ENCODE results near the gene ANO10. TPM values are rescaled to one million over a fixed set of nuclear protein-coding genes. Genes with fewer than 3 reads are reported as not detected.
"Not testable (repeated sequence)": the region's sequence is repeated elsewhere in the genome, so short reads cannot be mapped to it uniquely, and the experiment has no call there.

Gene ANO10, protein sequence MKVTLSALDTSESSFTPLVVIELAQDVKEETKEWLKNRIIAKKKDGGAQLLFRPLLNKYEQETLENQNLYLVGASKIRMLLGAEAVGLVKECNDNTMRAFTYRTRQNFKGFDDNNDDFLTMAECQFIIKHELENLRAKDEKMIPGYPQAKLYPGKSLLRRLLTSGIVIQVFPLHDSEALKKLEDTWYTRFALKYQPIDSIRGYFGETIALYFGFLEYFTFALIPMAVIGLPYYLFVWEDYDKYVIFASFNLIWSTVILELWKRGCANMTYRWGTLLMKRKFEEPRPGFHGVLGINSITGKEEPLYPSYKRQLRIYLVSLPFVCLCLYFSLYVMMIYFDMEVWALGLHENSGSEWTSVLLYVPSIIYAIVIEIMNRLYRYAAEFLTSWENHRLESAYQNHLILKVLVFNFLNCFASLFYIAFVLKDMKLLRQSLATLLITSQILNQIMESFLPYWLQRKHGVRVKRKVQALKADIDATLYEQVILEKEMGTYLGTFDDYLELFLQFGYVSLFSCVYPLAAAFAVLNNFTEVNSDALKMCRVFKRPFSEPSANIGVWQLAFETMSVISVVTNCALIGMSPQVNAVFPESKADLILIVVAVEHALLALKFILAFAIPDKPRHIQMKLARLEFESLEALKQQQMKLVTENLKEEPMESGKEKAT
- total RNA-seq = 10 to 100 TPM; 10.5 to 24.1 (median 13.6) TPM
- long read RNA-seq, partial matches to known transcripts = 0 of 3 reads
- long read RNA-seq, other reads (novel, unspliced or antisense) = 1 of 3 reads

DNA sequence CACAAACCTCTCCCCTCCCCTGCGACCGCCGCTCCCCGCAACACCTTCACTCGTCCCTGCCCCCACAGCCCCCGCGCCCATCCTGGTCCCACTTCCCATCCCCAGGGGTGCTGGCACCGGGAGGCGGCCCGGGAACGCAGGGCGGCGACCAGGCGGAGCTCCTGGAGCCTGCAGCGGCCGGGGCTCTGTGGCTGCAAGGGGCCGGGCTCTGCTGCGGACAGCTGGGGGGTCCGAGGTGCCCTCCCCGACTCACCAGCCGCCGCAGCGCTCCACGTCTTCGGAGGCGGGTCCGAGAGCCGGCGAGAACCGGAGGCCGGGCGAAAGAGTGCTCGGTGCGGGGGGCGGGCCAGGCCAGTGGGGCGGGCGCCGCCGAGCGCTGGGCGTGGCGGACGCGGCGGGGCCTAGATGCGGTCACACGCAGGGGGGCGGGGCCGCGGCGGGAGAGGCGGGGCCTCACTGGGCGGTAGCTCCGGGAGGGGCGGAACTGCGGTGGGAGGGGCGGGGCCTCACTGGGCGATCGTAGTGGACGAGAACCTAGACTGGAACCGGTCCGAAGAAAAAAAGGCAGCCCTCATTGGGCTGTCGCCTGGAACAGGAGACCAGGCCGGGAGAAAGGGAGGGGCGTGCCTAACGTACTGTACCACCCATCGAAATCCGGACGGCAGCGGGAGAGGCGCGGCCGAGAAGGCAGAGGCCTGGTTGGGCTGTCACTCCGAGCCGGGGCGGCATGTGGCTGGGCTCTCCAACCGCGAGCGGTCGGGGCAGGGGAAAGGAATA lies at the start of gene ANO10:
Gene ANO10 (minus strand): TSS at position 356 of the 777 bp plus-strand sequence. CDS start 16,159 bp downstream, outside the sequence.
- Histone ChIP-seq H3K27ac (peak within 1 kb of the TSS; percentile 37 to 79 (median 77)), H3K27me3 (no peaks in the 10 kb centered on the region), H3K9me3 (no peaks in the 10 kb centered on the region), H3K36me3 (no peaks in the 10 kb centered on the region), H3K4me1 (no peaks in the 10 kb centered on the region), H3K4me3 (peak within 1 kb of the TSS; percentile 66 to 93 (median 71))
- under 1% methylated on average over 37 of the region's 80 CpGs for WGBS (ENCODE audit: insufficient coverage, low coverage, low lambda C conversion rate, missing lambda C conversion rate)
- DNase-seq = peak; percentile 100
- TF ChIP-seq, protein P1, sequence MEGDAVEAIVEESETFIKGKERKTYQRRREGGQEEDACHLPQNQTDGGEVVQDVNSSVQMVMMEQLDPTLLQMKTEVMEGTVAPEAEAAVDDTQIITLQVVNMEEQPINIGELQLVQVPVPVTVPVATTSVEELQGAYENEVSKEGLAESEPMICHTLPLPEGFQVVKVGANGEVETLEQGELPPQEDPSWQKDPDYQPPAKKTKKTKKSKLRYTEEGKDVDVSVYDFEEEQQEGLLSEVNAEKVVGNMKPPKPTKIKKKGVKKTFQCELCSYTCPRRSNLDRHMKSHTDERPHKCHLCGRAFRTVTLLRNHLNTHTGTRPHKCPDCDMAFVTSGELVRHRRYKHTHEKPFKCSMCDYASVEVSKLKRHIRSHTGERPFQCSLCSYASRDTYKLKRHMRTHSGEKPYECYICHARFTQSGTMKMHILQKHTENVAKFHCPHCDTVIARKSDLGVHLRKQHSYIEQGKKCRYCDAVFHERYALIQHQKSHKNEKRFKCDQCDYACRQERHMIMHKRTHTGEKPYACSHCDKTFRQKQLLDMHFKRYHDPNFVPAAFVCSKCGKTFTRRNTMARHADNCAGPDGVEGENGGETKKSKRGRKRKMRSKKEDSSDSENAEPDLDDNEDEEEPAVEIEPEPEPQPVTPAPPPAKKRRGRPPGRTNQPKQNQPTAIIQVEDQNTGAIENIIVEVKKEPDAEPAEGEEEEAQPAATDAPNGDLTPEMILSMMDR (IDR thresholded peaks at IDR 0.05) = no peak
- TF ChIP-seq POLR2A (IDR thresholded peaks at IDR 0.05) = peak; percentile 58
- intact Hi-C loops (cut with DNase I) = no loop called here
- peak; percentile 96 to 98 (median 98) for ATAC-seq

DNA sequence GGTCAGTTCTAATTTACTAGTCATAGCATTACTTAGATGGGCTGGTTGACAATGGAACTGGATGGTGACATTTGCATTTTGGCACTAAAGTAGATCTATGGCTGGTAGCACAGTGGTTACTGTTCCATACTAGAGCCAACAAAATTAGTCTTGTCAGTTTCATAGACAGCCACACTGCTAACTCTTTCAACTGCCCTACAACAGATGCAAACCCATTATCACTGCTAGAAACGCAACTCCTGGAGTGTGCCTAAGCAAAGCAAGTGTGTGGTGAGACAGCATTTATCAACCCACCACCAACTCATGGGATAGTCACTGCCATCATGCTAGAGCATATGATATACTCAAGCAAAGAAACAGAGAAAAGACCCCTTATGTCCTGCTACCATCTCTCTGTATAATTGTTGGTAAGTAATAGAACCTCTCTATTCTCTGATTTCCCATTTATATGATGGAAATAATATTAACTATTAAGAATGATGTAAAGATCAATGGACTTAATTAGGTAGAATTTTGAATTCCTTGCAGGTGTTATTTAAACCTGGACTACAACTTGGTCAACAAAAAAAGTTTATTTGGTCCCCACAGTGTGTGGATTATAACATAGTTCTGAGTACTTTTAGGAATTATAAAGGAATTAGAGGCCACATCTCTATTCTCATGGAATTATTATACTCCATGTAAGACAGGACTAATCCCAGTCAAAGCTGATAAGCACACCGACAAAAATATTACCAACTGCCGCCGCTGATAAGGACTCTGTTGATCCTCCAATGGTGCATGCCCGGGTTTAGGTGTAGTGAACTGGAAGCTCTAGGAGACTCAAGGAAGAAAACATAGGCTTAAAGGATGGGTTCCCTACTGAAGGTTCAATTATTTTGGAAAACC lies 49.1 kb upstream of the ANO10 start:
- intact Hi-C loops (cut with DNase I) = no loop called here
- no peaks in the 10 kb centered on the region for H3K4me1 ChIP-seq
- no peak overlapping the region for H3K27ac ChIP-seq
- ATAC-seq (no peak), DNase-seq (no peak)
- H3K9me3 ChIP-seq = no peaks in the 10 kb centered on the region
- no peaks in the 10 kb centered on the region for H3K27me3 ChIP-seq
- 91% methylated on average over 4 of the region's 5 CpGs for WGBS (ENCODE audit: insufficient coverage, low coverage, low lambda C conversion rate, missing lambda C conversion rate)
- no peak for TF ChIP-seq POLR2A (IDR thresholded peaks at IDR 0.05)
- TF ChIP-seq, protein P1 (IDR thresholded peaks at IDR 0.05) = no peak
- H3K4me3 ChIP-seq = no peak overlapping the region
- H3K36me3 ChIP-seq = no peaks in the 10 kb centered on the region

DNA sequence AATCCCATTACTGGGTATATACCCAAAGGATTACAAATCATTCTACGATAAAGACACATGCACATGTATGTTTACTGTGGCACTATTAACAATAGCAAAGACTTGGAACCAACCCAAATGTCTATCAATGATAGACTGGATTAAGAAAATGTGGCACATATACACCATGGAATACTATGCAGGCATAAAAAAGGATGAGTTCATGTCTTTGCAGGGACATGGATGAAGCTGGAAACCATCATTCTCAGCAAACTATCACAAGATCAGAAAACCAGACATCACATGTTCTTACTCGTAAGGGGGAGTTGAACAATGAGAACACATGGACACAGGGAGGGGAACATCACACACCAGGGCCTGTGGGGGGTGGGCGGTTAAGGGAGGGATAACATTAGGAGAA lies 43.2 kb upstream of the ANO10 start:
- intact Hi-C loops (cut with DNase I) = not testable (repeated sequence)

DNA sequence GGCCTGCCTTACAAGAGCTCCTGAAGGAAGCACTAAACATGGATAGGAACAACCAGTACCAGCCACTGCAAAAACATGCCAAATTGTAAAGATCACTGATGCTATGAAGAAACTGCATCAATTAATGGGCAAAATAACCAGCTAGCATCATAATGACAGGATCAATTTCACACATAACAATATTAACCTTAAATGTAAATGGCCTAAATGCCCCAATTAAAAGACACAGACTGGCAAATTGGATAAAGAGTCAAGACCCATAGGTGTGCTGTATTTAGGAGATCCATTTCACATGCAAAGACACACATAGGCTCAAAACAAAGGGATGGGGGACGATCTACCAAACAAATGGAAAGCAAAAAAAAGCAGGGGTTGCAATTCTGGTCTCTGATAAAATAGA lies 39.6 kb upstream of the ANO10 start:
- H3K27me3 ChIP-seq; H3K27ac ChIP-seq; DNase-seq; H3K4me3 ChIP-seq; intact Hi-C loops (cut with DNase I); H3K36me3 ChIP-seq; ATAC-seq; H3K4me1 ChIP-seq; H3K9me3 ChIP-seq: not testable (repeated sequence)
- 86% methylated on average over 1 of the region's 1 CpG for WGBS (ENCODE audit: insufficient coverage, low coverage, low lambda C conversion rate, missing lambda C conversion rate)

More for the DNA sequence above, 43.2 kb upstream of the ANO10 start:
- H3K9me3 ChIP-seq, H3K4me1 ChIP-seq, ATAC-seq, H3K27me3 ChIP-seq, H3K4me3 ChIP-seq, DNase-seq, H3K36me3 ChIP-seq, H3K27ac ChIP-seq: not testable (repeated sequence)
- WGBS (ENCODE audit: insufficient coverage, low coverage, low lambda C conversion rate, missing lambda C conversion rate) = 84% methylated on average over 2 of the region's 3 CpGs
